HG03095 (cell line): ENCODE results near the gene PLXNA4.

ENCODE experiments used
- ATAC-seq: cut with Tn5 transposase; IDR thresholded peaks from one replicate; pipeline ENCODE4 v1.9.1; 2021; ENCODE audit warnings: moderate library complexity; ENCODE audit not compliant: unreplicated experiment

PLXNA4 gene

GRCh38 chr7:132131196-132131595 lies 445.1 kb downstream of the PLXNA4 start:
- ATAC-seq: no peak

GRCh38 chr7:132130497-132130896 lies 445.8 kb downstream of the PLXNA4 start:
- ATAC-seq: no peak

GRCh38 chr7:132125872-132126595 lies 450.2 kb downstream of the PLXNA4 start:
- ATAC-seq: no peak

GRCh38 chr7:132125096-132125495 lies 451.2 kb downstream of the PLXNA4 start:
- no peak for ATAC-seq

GRCh38 chr7:132124575-132124974 lies 451.7 kb downstream of the PLXNA4 start:
- no peak for ATAC-seq

DNA sequence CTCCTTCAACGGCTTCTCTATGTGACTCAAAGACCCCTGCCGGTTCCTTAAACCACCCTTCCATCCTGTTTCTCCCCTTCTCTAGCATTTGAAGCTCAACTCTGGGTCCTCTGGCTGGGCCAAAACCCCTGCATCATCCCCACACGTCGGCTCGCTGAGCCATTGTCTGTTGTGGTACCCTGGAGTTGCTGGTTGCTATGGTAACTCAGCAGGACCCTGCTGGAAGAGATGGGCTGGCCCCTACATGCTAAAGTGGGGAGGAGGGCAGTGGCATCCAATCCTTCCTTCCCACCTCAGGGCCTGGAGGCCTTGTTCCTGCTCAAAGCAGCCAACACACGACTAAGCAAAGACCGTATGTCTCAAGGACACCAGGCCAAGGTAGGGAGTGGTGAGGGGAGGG lies 452.5 kb downstream of the PLXNA4 start:
- ATAC-seq: no peak

- no peak for ATAC-seq
Observed at GRCh38 chr7:132122901-132123300, 453.4 kb downstream of the PLXNA4 start.

DNA sequence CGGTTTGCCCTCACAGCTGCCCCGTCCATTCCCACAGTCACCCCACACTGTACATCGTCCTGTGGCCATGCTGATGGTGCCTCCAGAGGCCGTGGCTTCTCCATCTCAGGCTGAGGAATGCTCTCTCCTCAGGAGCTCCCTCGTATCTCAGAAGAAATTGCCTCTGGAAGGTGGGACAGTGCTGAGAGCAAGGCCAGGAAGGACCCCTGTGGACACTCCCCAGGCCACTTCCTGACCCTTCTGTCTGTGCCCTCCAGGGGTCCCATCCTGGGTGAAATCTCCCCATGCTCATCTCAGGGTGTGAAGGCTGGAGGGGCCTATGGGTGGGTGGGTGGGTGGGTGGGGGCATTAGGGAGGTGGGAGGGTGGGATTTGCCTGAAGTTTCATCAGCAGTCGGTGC lies 454.3 kb downstream of the PLXNA4 start:
- ATAC-seq: no peak

DNA sequence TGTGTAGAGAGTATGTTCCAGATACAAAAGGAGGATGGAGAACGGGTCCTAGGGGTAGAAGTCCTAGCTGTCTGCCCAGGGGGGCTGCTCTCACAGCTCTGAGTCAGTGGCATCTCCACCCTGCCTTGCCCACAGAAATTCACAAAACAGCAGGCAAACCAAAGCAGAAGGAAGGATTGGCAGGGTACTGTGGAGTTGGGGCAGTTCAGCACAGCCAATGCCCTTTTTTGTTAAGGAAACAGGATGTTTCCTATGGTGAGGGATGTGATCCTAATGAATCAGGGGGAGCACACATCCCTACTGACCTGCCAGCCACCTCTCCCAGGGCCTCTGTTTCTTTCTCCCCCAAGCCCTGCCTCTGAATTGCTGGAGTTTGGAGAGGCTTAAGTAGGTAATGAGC lies 457.6 kb downstream of the PLXNA4 start:
- no peak for ATAC-seq

GRCh38 chr7:132117636-132118035 lies 458.6 kb downstream of the PLXNA4 start:
- ATAC-seq: no peak

DNA sequence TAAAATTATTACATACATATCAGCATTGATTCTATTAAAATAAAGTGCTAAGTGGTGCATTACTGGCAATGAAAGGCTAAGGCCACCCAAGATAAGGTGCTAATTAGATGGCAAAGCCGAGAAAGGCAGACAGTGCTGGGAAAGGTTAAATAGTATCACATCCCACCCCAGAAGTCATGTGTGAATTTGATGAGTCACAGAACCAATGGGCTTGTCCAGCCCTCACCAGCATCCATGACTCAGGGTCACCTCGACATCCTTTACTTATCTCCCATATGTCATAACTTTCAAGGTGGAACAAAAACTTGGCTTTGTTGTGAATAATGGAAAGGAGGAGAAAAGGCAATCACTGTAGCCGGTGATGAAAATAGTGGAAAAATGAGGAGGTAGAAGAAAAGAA lies 459.1 kb downstream of the PLXNA4 start:
- ATAC-seq: no peak

DNA sequence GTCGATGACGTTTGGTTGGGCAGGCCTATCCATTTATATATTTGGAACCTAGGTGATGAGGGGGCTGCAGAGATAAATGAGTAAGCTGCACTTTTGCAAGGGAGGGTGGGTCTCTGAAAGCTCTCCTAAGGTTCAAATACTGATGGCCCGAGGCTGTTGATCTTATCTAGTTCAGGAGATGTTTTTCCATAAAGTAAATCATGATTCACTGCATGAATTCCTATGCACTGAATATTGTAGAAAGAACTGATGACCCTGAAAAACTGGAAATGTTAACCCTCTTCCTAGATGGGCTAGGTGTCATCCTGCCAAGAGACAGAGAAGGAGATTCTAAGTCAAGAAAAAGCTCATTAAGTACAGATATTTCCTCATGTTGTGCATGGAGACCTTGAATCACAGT lies 459.9 kb downstream of the PLXNA4 start:
- no peak for ATAC-seq

DNA sequence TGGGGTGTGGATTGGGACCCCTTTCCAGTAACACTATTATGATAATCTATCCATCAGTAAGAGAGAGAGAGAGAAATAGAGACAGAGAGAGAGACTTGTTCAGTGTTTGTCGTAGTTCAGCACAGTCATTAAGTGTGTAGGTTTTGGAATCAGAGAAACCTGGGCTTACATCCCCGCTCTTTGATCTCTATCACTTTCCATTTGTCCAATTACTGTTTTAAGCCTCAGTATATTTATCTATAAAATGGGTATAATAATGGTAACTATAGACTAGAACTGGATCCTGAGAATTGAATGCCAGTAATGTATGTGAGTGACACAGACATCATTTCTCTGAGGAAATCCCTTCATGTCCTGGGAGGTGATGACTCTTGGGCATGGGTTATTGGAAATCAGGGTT lies 460.5 kb downstream of the PLXNA4 start:
- ATAC-seq: no peak

- ATAC-seq: no peak
Observed at GRCh38 chr7:132115028-132115427, 461.2 kb downstream of the PLXNA4 start.

DNA sequence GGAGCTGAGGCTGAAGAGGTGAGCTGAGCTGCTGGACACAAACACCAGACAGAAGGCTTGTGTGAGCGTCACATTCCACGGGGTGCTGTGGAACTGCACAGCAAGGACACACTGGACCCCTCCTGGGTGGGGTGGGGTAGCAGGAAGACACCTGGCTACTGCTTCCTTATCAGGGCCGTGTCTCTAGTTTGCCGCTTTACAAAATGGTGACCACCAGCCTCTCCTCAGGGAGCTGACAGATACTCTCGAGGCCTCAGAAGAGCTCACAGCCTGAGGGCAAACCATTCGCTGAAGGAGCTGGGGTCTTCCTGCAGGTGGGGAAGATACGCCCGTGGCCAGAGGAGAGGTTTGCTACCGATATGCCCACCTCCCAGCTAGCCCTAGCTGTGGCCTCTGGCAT lies 461.9 kb downstream of the PLXNA4 start:
- no peak for ATAC-seq

DNA sequence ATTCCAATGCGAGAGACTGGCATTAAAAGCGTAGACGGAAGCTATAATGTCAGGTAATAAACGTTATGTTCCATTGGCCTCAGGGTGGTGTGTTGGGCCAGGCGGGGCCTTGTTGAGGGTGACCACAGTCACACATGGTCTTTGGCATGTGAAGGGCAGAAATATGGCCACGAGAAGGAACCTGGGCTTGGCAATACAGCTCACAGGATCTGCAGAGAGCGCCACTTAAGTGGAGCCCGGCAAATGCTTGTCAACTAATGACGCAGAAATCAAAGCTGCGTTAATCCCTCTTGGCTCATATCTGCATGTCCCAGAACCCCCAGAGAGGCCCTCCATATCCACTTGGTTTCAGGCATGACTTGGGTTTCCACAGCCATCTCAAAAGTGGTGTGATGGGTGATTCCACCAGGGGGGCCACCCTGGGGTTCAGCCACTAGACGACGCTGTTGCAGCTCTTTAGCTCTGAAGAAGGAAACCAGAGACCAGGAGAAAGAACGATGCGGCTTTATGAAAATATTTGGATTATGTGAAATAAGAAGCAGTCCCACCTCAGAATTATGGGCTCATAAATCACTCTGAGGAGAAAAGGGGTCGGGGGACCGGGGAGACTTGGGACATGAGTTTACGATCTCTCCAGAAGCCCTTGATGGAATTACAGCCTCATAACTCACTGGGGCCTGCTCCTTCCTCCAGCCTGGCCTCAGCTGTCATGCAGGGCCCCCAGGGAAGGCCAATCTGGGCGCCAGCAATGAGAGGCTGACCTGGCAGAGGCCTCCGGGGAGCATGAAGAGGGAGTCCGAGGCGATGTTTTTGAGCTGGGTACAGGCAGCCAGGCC lies 462.5 kb downstream of the PLXNA4 start:
- no peak for ATAC-seq

- no peak for ATAC-seq
Observed at GRCh38 chr7:132112657-132113056, 463.6 kb downstream of the PLXNA4 start.

DNA sequence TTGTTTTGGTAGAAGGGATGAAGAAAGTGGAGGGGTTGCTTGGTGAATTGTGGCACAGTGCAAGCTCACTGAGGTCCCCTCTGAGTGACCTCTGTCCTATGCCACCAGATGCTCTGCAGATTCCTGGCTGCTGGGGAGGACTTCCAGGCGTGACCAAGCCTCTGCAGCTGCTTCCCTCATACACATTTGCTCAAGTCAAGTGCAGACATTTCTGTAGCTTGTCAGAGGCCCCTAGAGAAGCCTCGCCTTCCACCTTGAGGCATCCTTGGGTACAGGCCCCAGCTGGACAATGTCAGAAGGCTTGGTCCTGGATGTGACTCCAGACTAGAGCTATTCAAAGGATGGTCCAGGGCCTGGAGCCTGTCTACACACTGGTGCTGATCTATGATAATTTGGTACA lies 464.2 kb downstream of the PLXNA4 start:
- ATAC-seq: no peak

- no peak for ATAC-seq
Observed at GRCh38 chr7:132110692-132111091, 465.6 kb downstream of the PLXNA4 start.

- ATAC-seq: no peak
Observed at GRCh38 chr7:132109769-132110168, 466.5 kb downstream of the PLXNA4 start.

GRCh38 chr7:132108563-132108962 lies 467.7 kb downstream of the PLXNA4 start:
- ATAC-seq: no peak

DNA sequence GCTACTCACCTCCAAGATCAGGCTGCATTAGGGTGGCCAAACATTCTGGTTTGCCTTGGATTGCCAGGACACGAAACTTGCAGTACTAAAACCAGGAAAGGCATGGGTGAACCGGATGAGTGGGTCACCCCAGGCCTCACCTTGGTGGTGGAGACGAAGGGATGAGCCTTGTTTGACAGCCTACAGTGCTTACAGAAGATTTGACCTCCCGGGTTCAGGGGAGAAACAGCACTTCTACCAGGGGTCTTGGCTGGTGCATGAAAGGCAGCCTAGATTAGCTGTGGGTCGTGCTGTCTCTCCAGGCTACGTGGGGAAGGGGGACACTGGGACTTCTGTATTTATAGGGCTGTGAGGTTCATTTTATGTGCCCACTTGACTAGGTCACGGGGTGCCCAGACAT lies 469.8 kb downstream of the PLXNA4 start:
- ATAC-seq: no peak
